GM23338 (cell line): Measurements from ENCODE around the gene POU2AF2. TPM values are rescaled to one million over a fixed set of nuclear protein-coding genes. Genes with fewer than 3 reads are reported as not detected.

ENCODE experiments used
- ATAC-seq: fragments of 200-7000 bp; cut with Tn5 transposase; 3 replicates; pipeline ENCODE4 v1.9.1; 2020
- DNase-seq: peaks from one replicate; pipeline ENCODE4 v3.0.0-alpha.2; 2015; ENCODE audit warnings: low spot score
- H2AFZ ChIP-seq: fragments of 200-600 bp; sonication (generic); 2 replicates; pipeline ENCODE4 v1.8.0; 2016; ENCODE audit warnings: antibody characterized with exemption, mild to moderate bottlenecking, moderate library complexity
- H3F3A ChIP-seq: fragments of 200-600 bp; sonication (generic); replicated peaks from 2 replicates; pipeline ENCODE4 v1.8.0; 2017; ENCODE audit warnings: antibody characterized with exemption, mixed run types, low read depth
- H3K27ac ChIP-seq: fragments of 200-600 bp; sonication (generic); 2 replicates; pipeline ENCODE4 v1.6.1; 2016; ENCODE audit warnings: low read depth
- H3K27me3 ChIP-seq: fragments of 200-600 bp; sonication (generic); 2 replicates; pipeline ENCODE4 v1.8.0; 2016; ENCODE audit warnings: mild to moderate bottlenecking, mixed run types, moderate library complexity; ENCODE audit not compliant: insufficient read depth
- H3K36me3 ChIP-seq: fragments of 200-600 bp; sonication (generic); 2 replicates; pipeline ENCODE4 v1.8.0; 2016; ENCODE audit warnings: mild to moderate bottlenecking; ENCODE audit not compliant: insufficient read depth
- H3K4me1 ChIP-seq: fragments of 200-600 bp; sonication (generic); 2 replicates; pipeline ENCODE4 v1.8.0; 2016; ENCODE audit warnings: mild to moderate bottlenecking, moderate library complexity; ENCODE audit not compliant: insufficient read depth
- H3K4me2 ChIP-seq: fragments of 200-600 bp; sonication (generic); 2 replicates; pipeline ENCODE4 v1.7.1; 2017; ENCODE audit warnings: mixed run types
- H3K4me3 ChIP-seq: fragments of 200-600 bp; sonication (generic); 2 replicates; pipeline ENCODE4 v1.6.1; 2016; ENCODE audit warnings: mixed run types
- H3K79me2 ChIP-seq: fragments of 200-600 bp; sonication (generic); replicated peaks from 2 replicates; pipeline ENCODE4 v1.8.0; 2017; ENCODE audit warnings: mild to moderate bottlenecking; ENCODE audit not compliant: insufficient read depth
- H3K9me2 ChIP-seq: fragments of 200-600 bp; sonication (generic); 2 replicates; pipeline ENCODE4 v1.8.0; 2017; ENCODE audit not compliant: insufficient read depth
- H4K20me1 ChIP-seq: fragments of 200-600 bp; sonication (generic); replicated peaks from 2 replicates; pipeline ENCODE4 v1.8.0; 2017; ENCODE audit warnings: mild to moderate bottlenecking; ENCODE audit not compliant: insufficient read depth
- H3K27ac Mint-ChIP-seq: 2 replicates; pipeline ENCODE4 v1.8.0; 2020; ENCODE audit warnings: inconsistent platforms, mild to moderate bottlenecking, moderate library complexity, mixed read lengths
- H3K27me3 Mint-ChIP-seq: 3 replicates; pipeline ENCODE4 v1.8.0; 2022; ENCODE audit warnings: low read depth, mild to moderate bottlenecking, moderate library complexity, mixed read lengths, inconsistent platforms; ENCODE audit not compliant: insufficient read depth, poor library complexity
- H3K36me3 Mint-ChIP-seq: 3 replicates; pipeline ENCODE4 v1.8.0; 2021; ENCODE audit warnings: low read depth, mild to moderate bottlenecking, inconsistent platforms, moderate library complexity, mixed read lengths
- H3K4me1 Mint-ChIP-seq: 3 replicates; pipeline ENCODE4 v1.8.0; 2020; ENCODE audit warnings: mild to moderate bottlenecking, inconsistent platforms, mixed read lengths
- H3K4me3 Mint-ChIP-seq: 3 replicates; pipeline ENCODE4 v1.8.0; 2021; ENCODE audit warnings: moderate library complexity, mild to moderate bottlenecking, inconsistent platforms, mixed read lengths
- H3K9me3 Mint-ChIP-seq: 3 replicates; pipeline ENCODE4 v1.8.0; 2020; ENCODE audit warnings: moderate library complexity, mild to moderate bottlenecking, inconsistent platforms, mixed read lengths
- JUNB ChIP-seq: IDR thresholded peaks from one replicate; pipeline ENCODE4 v1.6.1; 2016; ENCODE audit warnings: antibody characterized with exemption; ENCODE audit not compliant: unreplicated experiment
- POLR2AphosphoS5 ChIP-seq: IDR thresholded peaks from 2 replicates; pipeline ENCODE4 v1.6.1; 2016; ENCODE audit warnings: antibody characterized with exemption, low read depth
- REST ChIP-seq: IDR thresholded peaks from one replicate; pipeline ENCODE4 v1.6.1; 2018; ENCODE audit warnings: antibody characterized with exemption; ENCODE audit not compliant: unreplicated experiment
- ZNF114 ChIP-seq: fragments of 250-450 bp; sonication (Bioruptor Pico); IDR thresholded peaks from 2 replicates; pipeline ENCODE4 v1.5.0; 2020; ENCODE audit warnings: mild to moderate bottlenecking, moderate library complexity
- ZNF331 ChIP-seq: fragments of 250-450 bp; sonication (Bioruptor Pico); IDR thresholded peaks from 2 replicates; pipeline ENCODE4 v1.5.0; 2020; ENCODE audit warnings: low read depth, mild to moderate bottlenecking, moderate library complexity
- ZNF462 ChIP-seq: fragments of 250-450 bp; sonication (Bioruptor Pico); IDR thresholded peaks from 2 replicates; pipeline ENCODE4 v1.5.0; 2020; ENCODE audit warnings: mild to moderate bottlenecking, moderate library complexity
- polyA plus RNA-seq: library from polyadenylated mRNA; unstranded; fragments of >200 nt; fragmentation: Nextera tagmentation; extraction: Ambion mirVana; gene quantifications from 2 replicates; pipeline ENCODE4 v1.2.1, GENCODE V29; 2016
- total RNA-seq: library from RNA; depleted of rRNA; stranded (reverse); fragments of >200 nt; shearing (Covaris generic); gene quantifications from 2 replicates; pipeline ENCODE4 v1.2.3, GENCODE V29; 2014

Gene POU2AF2
- total and polyA plus RNA-seq, 2 experiments from 2014 or later: not detected

DNA sequence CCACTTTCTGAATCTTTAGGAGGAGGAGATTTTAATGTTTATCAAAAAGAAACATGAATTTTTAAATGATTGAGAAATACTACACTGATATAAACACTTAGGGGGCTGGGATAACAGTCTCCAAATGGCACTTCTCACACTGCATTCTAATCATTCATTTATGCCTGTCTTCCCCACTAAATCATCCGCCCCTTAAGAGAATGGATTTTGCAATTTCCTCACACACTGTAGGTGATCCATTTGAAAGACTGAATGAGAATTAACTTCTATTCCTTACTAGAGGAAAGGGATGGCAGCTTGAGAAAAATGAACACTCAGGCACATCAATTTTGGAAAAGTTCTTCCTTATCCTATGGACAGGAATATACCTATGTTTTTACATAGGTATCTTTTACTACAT, 7.6 kb upstream of the POU2AF2 start (continued):
- TF ChIP-seq ZNF462 (CRISPR knock-in tag) (no peak), ZNF114 (CRISPR knock-in tag) (no peak)

DNA sequence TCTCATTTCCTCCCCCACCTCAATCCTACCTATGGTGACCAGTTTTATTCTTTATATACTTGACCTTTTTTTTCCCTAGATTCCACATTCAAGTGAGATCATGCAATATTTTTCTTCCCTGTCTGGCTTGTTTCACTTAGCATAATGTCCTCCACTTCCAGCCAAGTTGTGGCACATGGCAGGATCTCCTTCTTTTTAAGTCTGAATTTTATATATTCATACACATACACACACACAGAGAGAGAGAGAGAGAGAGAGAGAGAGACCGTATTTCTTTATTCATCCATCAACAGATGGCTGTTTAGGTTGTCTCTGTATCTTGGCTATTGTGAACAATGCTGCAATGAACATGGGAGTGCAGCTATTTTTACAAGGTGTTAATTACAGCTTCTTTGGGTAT, 1.4 kb downstream of the POU2AF2 start:
- Mint-ChIP-seq H3K4me3 (no peak overlapping the region), H3K27me3 (no peaks in the 10 kb centered on the region), H3K4me1 (peaks cover 6% of the 10 kb centered on the region; the same call in 2 of the 3 replicates), H3K27ac (no peak overlapping the region), H3K36me3 (no peaks in the 10 kb centered on the region), H3K9me3 (no peaks in the 10 kb centered on the region)
- Histone ChIP-seq H3K79me2 (no peaks in the 10 kb centered on the region), H2AFZ (no peak overlapping the region), H3K27ac (no peak overlapping the region), H3F3A (no peaks in the 10 kb centered on the region), H3K27me3 (no peaks in the 10 kb centered on the region), H3K4me3 (no peak overlapping the region), H3K9me2 (no peaks in the 10 kb centered on the region), H3K36me3 (no peaks in the 10 kb centered on the region), H3K4me2 (no peak overlapping the region), H3K4me1 (peaks cover 3% of the 10 kb centered on the region; the same call in 1 of the 2 replicates), H4K20me1 (no peaks in the 10 kb centered on the region)
- DNase-seq (no peak), ATAC-seq (no peak)
- no peak for TF ChIP-seq REST
- no peak for TF ChIP-seq POLR2AphosphoS5
- TF ChIP-seq ZNF114 (CRISPR knock-in tag): no peak
- TF ChIP-seq ZNF331 (CRISPR knock-in tag): no peak
- TF ChIP-seq ZNF462 (CRISPR knock-in tag): no peak
- no peak for TF ChIP-seq JUNB
